ENCODE data around the gene SUN3. TPM values are rescaled to one million over a fixed set of nuclear protein-coding genes. Genes with fewer than 3 reads are reported as not detected.

Gene SUN3
- total and polyA plus RNA-seq, 2 of the 13 experiments (the other 11 are each of a cell fraction or from before 2014, with no cell fraction given): not detected

GRCh38 chr7:47965456-47965855, 63.5 kb downstream of the SUN3 start:
- H3K4me2 ChIP-seq (ENCODE audit: low read depth, low read length): no peak overlapping the region
- CTCF ChIA-PET (ENCODE audit: low intra/inter-chr PET ratio, low total read pairs): no interaction called here
- H2AFZ ChIP-seq (ENCODE audit: low read length): no peak overlapping the region
- H3K27me3 ChIP-seq (ENCODE audit: control insufficient read depth in 1 of 2, insufficient read depth in 2 of 2, low read length in 2 of 2): no peaks in the 10 kb centered on the region
- intact Hi-C loops (cut with micrococcal nuclease; ENCODE audit: unreplicated experiment): no loop called here
- in situ Hi-C loops (cut with HindIII; ENCODE audit: extremely low pct_ligation_motif_present, low pct_unique_long_range_greater_than_20kb): no loop called here
- ATAC-seq (no peak), DNase-seq (ENCODE audit: low spot score) (no peak), FAIRE-seq (no peak)
- peaks cover 25 to 62% of the 10 kb centered on the region in 2 experiments for H3K36me3 ChIP-seq (replicated peaks in 1 of 2; ENCODE audit: control insufficient read depth in 1 of 2, insufficient read depth in 2 of 2, low read length in 2 of 2)
- 97% methylated on average over 5 of the region's 5 CpGs for WGBS (ENCODE audit: low lambda C conversion rate)
- no peaks in the 10 kb centered on the region for H3K79me2 ChIP-seq (ENCODE audit: insufficient read depth, low read length)
- H3K27ac ChIP-seq (ENCODE audit: extremely low read length, insufficient read depth, low read length): no peak overlapping the region
- no peak for TF ChIP-seq ZNF710 (CRISPR knock-in tag; IDR thresholded peaks at IDR 0.05; ENCODE audit: borderline replicate concordance)
- TF ChIP-seq ZNF33B (CRISPR knock-in tag; IDR thresholded peaks at IDR 0.05): no peak
- no peak for TF ChIP-seq JUN (CRISPR knock-in tag; IDR thresholded peaks at IDR 0.05)
- TF ChIP-seq RXRA (CRISPR knock-in tag; IDR thresholded peaks at IDR 0.05): no peak
- TF ChIP-seq ZNF878 (CRISPR knock-in tag; IDR thresholded peaks at IDR 0.05): no peak
- no peak for TF ChIP-seq TFE3 (CRISPR knock-in tag; IDR thresholded peaks at IDR 0.05)
- no peak for TF ChIP-seq ZNF777 (CRISPR knock-in tag; IDR thresholded peaks at IDR 0.05)
- no peak for TF ChIP-seq ZIK1 (CRISPR knock-in tag; IDR thresholded peaks at IDR 0.05; ENCODE audit: borderline replicate concordance, low read depth)
- no peak for TF ChIP-seq POGZ (CRISPR knock-in tag; IDR thresholded peaks at IDR 0.05)
- POLR2A ChIA-PET: no interaction called here
- no peaks in the 10 kb centered on the region for H3K4me1 ChIP-seq (ENCODE audit: insufficient read depth, low read length)
- no peak overlapping the region for H3K9ac ChIP-seq (ENCODE audit: insufficient read depth, low read depth, low read length)
- H3K4me3 ChIP-seq (replicated peaks in 1 of 3; ENCODE audit: insufficient read depth in 1 of 3, low read depth in 2 of 3, low read length in 3 of 3): no peak overlapping the region
- H3K9me3 ChIP-seq (ENCODE audit: low read length): no peaks in the 10 kb centered on the region
- no peaks in the 10 kb centered on the region for H4K20me1 ChIP-seq (ENCODE audit: insufficient read depth, low read length)
- BruUV-seq (replicated peaks): no TSS peak

All from HepG2 (cell line).